K562 (cell line): ENCODE data around the gene MAP4K5. TPM values are rescaled to one million over a fixed set of nuclear protein-coding genes. Genes with fewer than 3 reads are reported as not detected.

Experiments
- ATAC-seq: fragments of 200-7000 bp; cut with Tn5 transposase; 3 replicates; pipeline ENCODE4 v1.9.1; 2020; ENCODE audit warnings: moderate library complexity
- BruUV-seq: library from RNA; stranded (reverse); fragments of 400-500 nt; replicated peaks from 2 replicates; lab custom pipeline; 2021; lab: Mats Ljungman, UMichigan
- CTCF ChIA-PET: fragments of 300-600 bp; formaldehyde crosslinking; extraction: SDS; loops from one replicate; lab custom pipeline; 2021; ENCODE audit warnings: low intra/inter-chr PET ratio; lab: Yijun Ruan, JAX
- POLR2A ChIA-PET: fragments of 300-600, 350-650 bp; sonication (Branson Sonifier 250); formaldehyde crosslinking; extraction: SDS; loops from one replicate; lab custom pipeline; 2021; ENCODE audit warnings: antibody characterized with exemption, inconsistent platforms; lab: Yijun Ruan, JAX
- DNase-seq, 4 experiments: peaks; one replicate each; pipeline versions ENCODE4 v3.0.0 to v3.0.0-alpha.2; 2011 to 2018; ENCODE audit warnings: low spot score in 3 of 4, mixed read lengths in 3 of 4; ENCODE audit errors: extremely low read depth in 1 of 4
- FAIRE-seq: peaks from 2 replicates; lab custom pipeline; 2011; peaks lifted over from hg19 to GRCh38; lab: Jason Lieb, UNC
- H2AFZ ChIP-seq: 2 replicates; pipeline ENCODE4 v1.6.0; 2011; ENCODE audit warnings: low read depth, low read length, control low read depth, inconsistent platforms
- H3K27ac ChIP-seq: fragments of 200-600 bp; 3 replicates; pipeline ENCODE4 v1.8.0; 2011; ENCODE audit warnings: low read depth, mild to moderate bottlenecking, control low read depth, inconsistent platforms, low read length, moderate library complexity, mixed read lengths; ENCODE audit errors: extremely low read depth
- H3K27me3 ChIP-seq, 2 experiments: fragments of 300-600 bp in 1 of 2; 2 replicates in 1 of 2; 3 replicates in 1 of 2; pipeline versions ENCODE4 v1.6.0 to v1.8.0; 2011; ENCODE audit warnings: inconsistent platforms in 2 of 2, low read length in 2 of 2, mild to moderate bottlenecking in 1 of 2, mixed read lengths in 1 of 2, moderate library complexity in 1 of 2; ENCODE audit not compliant: control insufficient read depth in 2 of 2, insufficient read depth in 2 of 2
- H3K36me3 ChIP-seq: fragments of 300-600 bp; 3 replicates; pipeline ENCODE4 v1.8.0; 2011; ENCODE audit warnings: mild to moderate bottlenecking, low read length, inconsistent platforms; ENCODE audit not compliant: control insufficient read depth, insufficient read depth
- H3K4me1 ChIP-seq, 2 experiments: fragments of 200-600 bp in 1 of 2; replicated peaks in 1 of 2; 2 replicates in 1 of 2; 3 replicates in 1 of 2; pipeline versions ENCODE4 v1.5.1 to v1.8.0; 2011; ENCODE audit warnings: inconsistent platforms in 2 of 2, low read length in 2 of 2, mild to moderate bottlenecking in 1 of 2, mixed read lengths in 1 of 2, moderate library complexity in 1 of 2; ENCODE audit not compliant: control insufficient read depth in 2 of 2, insufficient read depth in 2 of 2
- H3K4me2 ChIP-seq: 2 replicates; pipeline ENCODE4 v1.6.1; 2011; ENCODE audit warnings: low read length, control low read depth, inconsistent platforms, mixed read lengths; ENCODE audit not compliant: insufficient read depth
- H3K4me3 ChIP-seq: fragments of 200-600 bp; sonication (generic), shearing (Covaris generic); 2 replicates; pipeline ENCODE4 v1.5.1; 2016; ENCODE audit warnings: control low read depth, inconsistent platforms
- H3K79me2 ChIP-seq: fragments of 200-600 bp; 3 replicates; pipeline ENCODE4 v1.8.0; 2011; ENCODE audit warnings: low read length, inconsistent platforms; ENCODE audit not compliant: control insufficient read depth, insufficient read depth
- H3K9ac ChIP-seq, 2 experiments: 2 replicates each; pipeline versions ENCODE4 v1.6.0 to v1.6.1; 2011; ENCODE audit warnings: low read depth in 2 of 2, low read length in 2 of 2, control low read depth in 1 of 2, inconsistent platforms in 1 of 2, mild to moderate bottlenecking in 1 of 2, mixed read lengths in 1 of 2; ENCODE audit not compliant: insufficient read depth in 1 of 2
- H3K9me1 ChIP-seq: one replicate; pipeline ENCODE4 v1.6.0; 2011; ENCODE audit warnings: inconsistent platforms, mild to moderate bottlenecking, low read length, moderate library complexity; ENCODE audit not compliant: control insufficient read depth, insufficient read depth
- H3K9me3 ChIP-seq: replicated peaks from 2 replicates; pipeline ENCODE4 v1.5.1; 2011; ENCODE audit warnings: low read depth, low read length, inconsistent platforms; ENCODE audit not compliant: control insufficient read depth, insufficient read depth
- H4K20me1 ChIP-seq: replicated peaks from 2 replicates; pipeline ENCODE4 v1.6.1; 2011; ENCODE audit warnings: low read length, inconsistent platforms, mixed read lengths; ENCODE audit not compliant: control insufficient read depth, insufficient read depth
- ATF7 ChIP-seq: fragments of 450-650 bp; IDR thresholded peaks from 2 replicates; pipeline ENCODE4 v1.7.1; 2014; ENCODE audit warnings: mild to moderate bottlenecking, moderate library complexity
- BRCA1 ChIP-seq, 2 experiments: fragments of 450-650 bp in 1 of 2; sonication (generic) in 1 of 2; formaldehyde crosslinking in 1 of 2; IDR thresholded peaks; 2 replicates each; pipeline versions ENCODE4 v1.5.0 to v1.6.1; 2017 to 2020; ENCODE audit warnings: mild to moderate bottlenecking in 1 of 2, missing genetic modification reagents in 1 of 2
- CBX5 ChIP-seq: IDR thresholded peaks from 2 replicates; pipeline ENCODE4 v1.6.1; 2014; ENCODE audit warnings: low read depth, borderline replicate concordance
- CHD4 ChIP-seq: fragments of 200-600 bp; sonication (generic); IDR thresholded peaks from 3 replicates; pipeline ENCODE4 v1.6.1; 2012; ENCODE audit warnings: low read depth, mild to moderate bottlenecking, mixed read lengths, low read length, inconsistent platforms; ENCODE audit not compliant: insufficient read depth, insufficient replicate concordance, poor library complexity, severe bottlenecking
- ELF1 ChIP-seq: fragments of 200-800 bp; sonication (Bioruptor generic); IDR thresholded peaks from 2 replicates; pipeline ENCODE4 v1.6.1; 2016; ENCODE audit warnings: missing genetic modification characterization, missing compliant biosample characterization
- HLTF ChIP-seq: fragments of 450-650 bp; IDR thresholded peaks from 2 replicates; pipeline ENCODE4 v1.6.1; 2016
- KDM1A ChIP-seq, 2 experiments: fragments of 450-650 bp; IDR thresholded peaks; 2 replicates each; pipeline ENCODE4 v1.6.1; 2016; ENCODE audit warnings: mild to moderate bottlenecking in 2 of 2
- RCOR1 ChIP-seq, 2 experiments: IDR thresholded peaks; 2 replicates each; pipeline ENCODE4 v1.6.1; 2012; ENCODE audit warnings: low read depth in 2 of 2, low read length in 2 of 2, borderline replicate concordance in 1 of 2, improper control_type of control experiment in 1 of 2
- SIX5 ChIP-seq, 2 experiments: IDR thresholded peaks; 2 replicates each; pipeline ENCODE4 v1.6.1; 2011; ENCODE audit warnings: low read length in 2 of 2, borderline replicate concordance in 1 of 2, low read depth in 1 of 2, mild to moderate bottlenecking in 1 of 2, moderate library complexity in 1 of 2; ENCODE audit not compliant: insufficient read depth in 1 of 2
- SMARCC2 ChIP-seq: fragments of 450-650 bp; IDR thresholded peaks from 2 replicates; pipeline ENCODE4 v1.6.1; 2017; ENCODE audit warnings: antibody characterized with exemption, moderate library complexity, mild to moderate bottlenecking, low read depth
- TEAD1 ChIP-seq, 2 experiments: fragments of 450-650 bp in 1 of 2; sonication (generic) in 1 of 2; formaldehyde crosslinking; IDR thresholded peaks; 2 replicates each; pipeline versions ENCODE4 v1.4.0 to v1.8.0; 2020 to 2022; ENCODE audit warnings: mild to moderate bottlenecking in 2 of 2, missing genetic modification reagents in 1 of 2
- WGBS: fragments of 100-300 bp; shearing (Covaris generic); methylation state at CpG from one replicate; pipeline ENCODE4 v1.1.6; 2016; ENCODE audit warnings: low coverage, mixed read lengths; ENCODE audit not compliant: insufficient coverage; ENCODE audit errors: missing lambda C conversion rate; 5-methylcytosine and 5-hydroxymethylcytosine counted together
- in situ Hi-C: fragments of 300-500 bp; cut with MboI; formaldehyde crosslinking; loops from 4 replicates; pipeline ENCODE4 v1.15.0; 2018; ENCODE audit warnings: inconsistent platforms, mixed read lengths
- intact Hi-C: fragments of 100-400 bp; cut with micrococcal nuclease; formaldehyde crosslinking; loops from 2 replicates; pipeline ENCODE4 v1.14.2; 2022
- polyA plus RNA-seq, 8 experiments: library from polyadenylated mRNA; depleted of rRNA in 4 of 8; stranded (reverse) in 5 of 8; unstranded in 3 of 8; fragments of >200 nt; fragmentation: Nextera tagmentation in 2 of 8; fragmentation: Illumina TruSeq in 1 of 8; extraction: Ambion mirVana in 2 of 8; extraction: Trizol in 1 of 8; gene quantifications; 2 replicates each; pipeline versions ENCODE4 v1.2.1 to v1.2.3, GENCODE V29; 2011 to 2014; ENCODE audit warnings: inconsistent platforms in 1 of 8, missing spikeins in 1 of 8
- total RNA-seq, 7 experiments: library from RNA; depleted of rRNA in 6 of 7; stranded (reverse); fragments of >200 nt in 6 of 7; fragmentation: Illumina TruSeq in 2 of 7; extraction: Trizol in 2 of 7; gene quantifications; 2 replicates each; pipeline versions ENCODE4 v1.2.1 to v1.2.3, GENCODE V29; 2011 to 2021; ENCODE audit warnings: low replicate concordance in 1 of 7
- TF ChIP-seq, protein P1 (sequence below): IDR thresholded peaks from 2 replicates; pipeline ENCODE4 v1.6.1; 2012; ENCODE audit warnings: low read depth, low read length, improper control_type of control experiment, borderline replicate concordance
- TF ChIP-seq, protein P2 (sequence below): fragments of 250-450 bp; sonication (Bioruptor Pico); IDR thresholded peaks from 2 replicates; pipeline ENCODE4 v1.8.0; 2021; ENCODE audit warnings: moderate library complexity, mild to moderate bottlenecking, inconsistent platforms

The MAP4K5 gene
- total and polyA plus RNA-seq, 9 of the 15 experiments (the other 6 are each of a cell fraction or from before 2014, with no cell fraction given): 5.9 to 29.4 (median 18.0) TPM

DNA sequence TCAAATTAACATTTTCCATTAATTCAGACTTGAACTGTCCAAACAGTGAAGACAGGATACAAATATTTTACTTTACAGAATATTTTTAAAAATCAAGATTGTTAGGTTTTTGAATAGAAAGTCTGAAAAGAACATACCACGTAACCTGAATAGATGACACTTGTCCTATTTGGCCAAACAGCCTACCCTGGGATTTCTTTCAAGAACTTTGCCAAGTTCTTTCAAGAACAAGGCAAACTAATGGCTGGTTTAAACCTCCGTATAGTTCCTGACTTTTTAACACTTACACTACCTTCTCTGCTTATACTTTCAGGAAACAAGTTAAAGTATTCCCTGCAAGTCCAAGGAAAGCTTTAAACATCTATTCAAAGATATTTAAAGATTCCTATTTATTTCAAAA, 35.0 kb downstream of the MAP4K5 start:
- DNase-seq (no peak), ATAC-seq (no peak), FAIRE-seq (no peak)
- Histone ChIP-seq H3K9me1 (no peaks in the 10 kb centered on the region), H3K27ac (no peak overlapping the region), H3K4me2 (no peak overlapping the region), H3K9me3 (no peaks in the 10 kb centered on the region), H3K36me3 (peaks cover 9% of the 10 kb centered on the region; the same call in 1 of the 3 replicates), H2AFZ (no peak overlapping the region), H3K9ac (no peak overlapping the region), H3K79me2 (peaks cover 5% of the 10 kb centered on the region; the same call in 1 of the 3 replicates), H3K4me3 (no peak overlapping the region), H3K4me1 (no peaks in the 10 kb centered on the region), H3K27me3 (no peaks in the 10 kb centered on the region), H4K20me1 (no peaks in the 10 kb centered on the region)
- in situ Hi-C loops (no loop called here), intact Hi-C loops (no loop called here)
- no peak for TF ChIP-seq BRCA1 (IDR thresholded peaks at IDR 0.05)
- no peak for TF ChIP-seq BRCA1 (CRISPR knock-in tag; IDR thresholded peaks at IDR 0.05)
- no peak for TF ChIP-seq ATF7
- no peak for TF ChIP-seq RCOR1 (IDR thresholded peaks at IDR 0.05; ENCODE audit: borderline replicate concordance in 1 of 2, low read depth in 2 of 2, low read length in 2 of 2)
- no peak for TF ChIP-seq ELF1
- TF ChIP-seq CHD4: no peak
- ChIA-PET POLR2A (no interaction called here), CTCF (no interaction called here)
- BruUV-seq: no TSS peak
- WGBS: 93% methylated on average over 2 of the region's 2 CpGs

DNA sequence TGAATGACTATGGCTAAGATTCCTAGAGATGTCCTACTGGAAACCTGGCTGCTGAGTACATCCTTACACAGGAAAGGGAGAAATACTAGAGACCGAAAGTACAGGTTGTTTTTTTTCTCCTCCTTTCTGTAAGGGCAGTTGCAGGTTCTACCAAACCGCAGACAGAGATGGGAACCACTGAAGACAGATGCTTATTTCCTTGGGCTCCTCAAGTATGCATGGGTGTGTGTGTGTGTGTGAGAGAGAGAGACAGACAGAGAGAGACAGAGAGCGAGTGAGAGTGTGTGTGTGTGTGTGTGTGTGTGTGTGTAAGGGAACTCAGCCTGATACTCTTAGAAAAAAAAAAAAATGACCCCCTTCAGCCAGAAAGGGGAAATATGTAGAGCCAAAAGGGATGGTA, 42.5 kb downstream of the MAP4K5 start:
- ATAC-seq: no peak
- no peak for DNase-seq
- no TSS peak for BruUV-seq
- intact Hi-C loops (no loop called here), in situ Hi-C loops (no loop called here)
- no peak overlapping the region for H3K9ac ChIP-seq
- H3K4me2 ChIP-seq: no peak overlapping the region
- no CpG with 5 or more reads among the region's 3 CpGs for WGBS
- H3K79me2 ChIP-seq: peaks cover 5% of the 10 kb centered on the region; the same call in 1 of the 3 replicates
- H3K9me3 ChIP-seq: no peaks in the 10 kb centered on the region
- CTCF ChIA-PET: no interaction called here
- no peaks in the 10 kb centered on the region for H3K27me3 ChIP-seq
- no peaks in the 10 kb centered on the region for H3K4me1 ChIP-seq
- H3K36me3 ChIP-seq: peaks cover under 1% of the 10 kb centered on the region; the same call in 2 of the 3 replicates
- no peak overlapping the region for H2AFZ ChIP-seq
- H4K20me1 ChIP-seq: no peaks in the 10 kb centered on the region
- H3K9me1 ChIP-seq: no peaks in the 10 kb centered on the region
- H3K4me3 ChIP-seq: no peak overlapping the region
- POLR2A ChIA-PET: interaction anchor here (1.0 kb wide), 1 partner anchor 93 kb away, joined by 4 read pairs; the partner anchor contains the start of gene CDKL1
- no peak overlapping the region for H3K27ac ChIP-seq
- FAIRE-seq: peak; percentile 19
- no peak for TF ChIP-seq HLTF
- TF ChIP-seq, protein P1, sequence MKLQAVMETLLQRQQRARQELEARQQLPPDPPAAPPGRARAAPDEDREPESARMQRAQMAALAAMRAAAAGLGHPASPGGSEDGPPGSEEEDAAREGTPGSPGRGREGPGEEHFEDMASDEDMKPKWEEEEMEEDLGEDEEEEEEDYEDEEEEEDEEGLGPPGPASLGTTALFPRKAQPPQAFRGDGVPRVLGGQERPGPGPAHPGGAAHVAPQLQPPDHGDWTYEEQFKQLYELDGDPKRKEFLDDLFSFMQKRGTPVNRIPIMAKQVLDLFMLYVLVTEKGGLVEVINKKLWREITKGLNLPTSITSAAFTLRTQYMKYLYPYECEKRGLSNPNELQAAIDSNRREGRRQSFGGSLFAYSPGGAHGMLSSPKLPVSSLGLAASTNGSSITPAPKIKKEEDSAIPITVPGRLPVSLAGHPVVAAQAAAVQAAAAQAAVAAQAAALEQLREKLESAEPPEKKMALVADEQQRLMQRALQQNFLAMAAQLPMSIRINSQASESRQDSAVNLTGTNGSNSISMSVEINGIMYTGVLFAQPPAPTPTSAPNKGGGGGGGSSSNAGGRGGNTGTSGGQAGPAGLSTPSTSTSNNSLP: no peak
- no peak for TF ChIP-seq CBX5
- no peak for TF ChIP-seq KDM1A (IDR thresholded peaks at IDR 0.05)
- TF ChIP-seq SMARCC2: no peak
- no peak for TF ChIP-seq SIX5 (IDR thresholded peaks at IDR 0.05; ENCODE audit: borderline replicate concordance in 1 of 2, insufficient read depth in 1 of 2, low read depth in 1 of 2, low read length in 2 of 2)
- TF ChIP-seq, protein P2, sequence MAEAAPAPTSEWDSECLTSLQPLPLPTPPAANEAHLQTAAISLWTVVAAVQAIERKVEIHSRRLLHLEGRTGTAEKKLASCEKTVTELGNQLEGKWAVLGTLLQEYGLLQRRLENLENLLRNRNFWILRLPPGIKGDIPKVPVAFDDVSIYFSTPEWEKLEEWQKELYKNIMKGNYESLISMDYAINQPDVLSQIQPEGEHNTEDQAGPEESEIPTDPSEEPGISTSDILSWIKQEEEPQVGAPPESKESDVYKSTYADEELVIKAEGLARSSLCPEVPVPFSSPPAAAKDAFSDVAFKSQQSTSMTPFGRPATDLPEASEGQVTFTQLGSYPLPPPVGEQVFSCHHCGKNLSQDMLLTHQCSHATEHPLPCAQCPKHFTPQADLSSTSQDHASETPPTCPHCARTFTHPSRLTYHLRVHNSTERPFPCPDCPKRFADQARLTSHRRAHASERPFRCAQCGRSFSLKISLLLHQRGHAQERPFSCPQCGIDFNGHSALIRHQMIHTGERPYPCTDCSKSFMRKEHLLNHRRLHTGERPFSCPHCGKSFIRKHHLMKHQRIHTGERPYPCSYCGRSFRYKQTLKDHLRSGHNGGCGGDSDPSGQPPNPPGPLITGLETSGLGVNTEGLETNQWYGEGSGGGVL: no peak
- TF ChIP-seq TEAD1 (CRISPR knock-in tag; IDR thresholded peaks at IDR 0.05): no peak
